K562 treated with DMSO at 1 percent for 4 hours (cell line): ENCODE measurements around the gene GPR37. TPM values are rescaled to one million over a fixed set of nuclear protein-coding genes. Genes with fewer than 3 reads are reported as not detected.

Experiments
- total RNA-seq: library from RNA; unstranded; fragments of 300-600 nt; gene quantifications from 2 replicates; pipeline ENCODE4 v1.2.3, GENCODE V29; 2022; ENCODE audit not compliant: insufficient read depth

The GPR37 gene
- not detected in 2 replicates for total RNA-seq

GRCh38 chr7:124765401-124766352 lies at the start of gene GPR37:
Gene GPR37 (minus strand): TSS chr7:124765792. CDS start chr7:124764976, 816 bp downstream.

Other genes starting within 250 kb of the GPR37 start
- 29.5 and 34.3 TPM in 2 replicates for gene POT1, start 164.0 kb upstream of the GPR37 start, total RNA-seq